ENCODE data around the gene PADI1. TPM values are rescaled to one million over a fixed set of nuclear protein-coding genes. Genes with fewer than 3 reads are reported as not detected.

PADI1 gene
- total RNA-seq, 1 donor from 2014 or later: not detected

GRCh38 chr1:17216078-17216477, 11.2 kb downstream of the PADI1 start:
- H3K4me3 Mint-ChIP-seq: no peak overlapping the region
- peaks cover 41% of the 10 kb centered on the region for H3K4me1 Mint-ChIP-seq
- peaks cover 4% of the 10 kb centered on the region for H3K27me3 Mint-ChIP-seq (ENCODE audit: low read depth)
- no peak overlapping the region for H3K27ac Mint-ChIP-seq
- TF ChIP-seq CTCF (IDR thresholded peaks at IDR 0.05; ENCODE audit: unreplicated experiment): no peak
- no peak for DNase-seq (ENCODE audit: low spot score in 2 of 2, unreplicated experiment in 2 of 2)
- no peaks in the 10 kb centered on the region for H3K36me3 Mint-ChIP-seq
- H3K9me3 Mint-ChIP-seq: no peaks in the 10 kb centered on the region

- Mint-ChIP-seq H3K9me3 (no peaks in the 10 kb centered on the region), H3K27ac (no peak overlapping the region), H3K36me3 (no peaks in the 10 kb centered on the region), H3K4me1 (peaks cover 31% of the 10 kb centered on the region), H3K4me3 (no peak overlapping the region), H3K27me3 (ENCODE audit: low read depth) (peaks cover 15% of the 10 kb centered on the region)
- TF ChIP-seq CTCF (IDR thresholded peaks at IDR 0.05; ENCODE audit: unreplicated experiment): no peak
- DNase-seq (ENCODE audit: low spot score in 2 of 2, unreplicated experiment in 2 of 2): no peak
Measured at GRCh38 chr1:17217607-17218006, 12.7 kb downstream of the PADI1 start.

- Mint-ChIP-seq H3K9me3 (no peaks in the 10 kb centered on the region), H3K27me3 (ENCODE audit: low read depth) (peaks cover 25% of the 10 kb centered on the region), H3K27ac (no peak overlapping the region), H3K36me3 (no peaks in the 10 kb centered on the region), H3K4me3 (no peak overlapping the region), H3K4me1 (peaks cover 18% of the 10 kb centered on the region)
- DNase-seq (ENCODE audit: low spot score in 2 of 2, unreplicated experiment in 2 of 2): no peak
- TF ChIP-seq CTCF (IDR thresholded peaks at IDR 0.05; ENCODE audit: unreplicated experiment): no peak
Measured at GRCh38 chr1:17218939-17219338, 14.0 kb downstream of the PADI1 start.

GRCh38 chr1:17220287-17220686, 15.4 kb downstream of the PADI1 start:
- TF ChIP-seq CTCF (IDR thresholded peaks at IDR 0.05; ENCODE audit: unreplicated experiment): no peak
- no peaks in the 10 kb centered on the region for H3K36me3 Mint-ChIP-seq

GRCh38 chr1:17222557-17222956, 17.6 kb downstream of the PADI1 start:
- no peak for TF ChIP-seq CTCF (IDR thresholded peaks at IDR 0.05; ENCODE audit: unreplicated experiment)
- Mint-ChIP-seq H3K9me3 (no peaks in the 10 kb centered on the region), H3K27ac (no peak overlapping the region), H3K27me3 (ENCODE audit: low read depth) (peaks cover 25% of the 10 kb centered on the region), H3K4me1 (peaks cover 1% of the 10 kb centered on the region), H3K4me3 (no peak overlapping the region), H3K36me3 (no peaks in the 10 kb centered on the region)
- no peak for DNase-seq (ENCODE audit: low spot score in 2 of 2, unreplicated experiment in 2 of 2)

More at GRCh38 chr1:17220287-17220686, 15.4 kb downstream of the PADI1 start:
- DNase-seq (ENCODE audit: low spot score in 2 of 2, unreplicated experiment in 2 of 2): no peak
- H3K27me3 Mint-ChIP-seq (ENCODE audit: low read depth): peaks cover 25% of the 10 kb centered on the region
- no peak overlapping the region for H3K27ac Mint-ChIP-seq
- peaks cover 10% of the 10 kb centered on the region for H3K4me1 Mint-ChIP-seq
- no peaks in the 10 kb centered on the region for H3K9me3 Mint-ChIP-seq
- H3K4me3 Mint-ChIP-seq: no peak overlapping the region

GRCh38 chr1:17224434-17224833, 19.5 kb downstream of the PADI1 start:
- Mint-ChIP-seq H3K27me3 (ENCODE audit: low read depth) (peaks cover 25% of the 10 kb centered on the region), H3K9me3 (no peaks in the 10 kb centered on the region), H3K4me1 (peaks cover 2% of the 10 kb centered on the region), H3K27ac (no peak overlapping the region), H3K36me3 (no peaks in the 10 kb centered on the region), H3K4me3 (no peak overlapping the region)
- no peak for TF ChIP-seq CTCF (IDR thresholded peaks at IDR 0.05; ENCODE audit: unreplicated experiment)
- DNase-seq (ENCODE audit: low spot score in 2 of 2, unreplicated experiment in 2 of 2): no peak
